Lower leg skin (tissue), 4 donors: ENCODE measurements around the gene PPARG. TPM values are rescaled to one million over a fixed set of nuclear protein-coding genes. Genes with fewer than 3 reads are reported as not detected.
A peak's percentile ranks its signal among the peaks of the same experiment; 100 is the strongest.

ENCODE experiments used
- DNase-seq, 2 donors: peaks; one replicate each; pipeline ENCODE4 v3.0.0-alpha.2; 2019; ENCODE audit warnings: low spot score in 2 of 2
- H3K4me3 ChIP-seq: fragments of 200-600 bp; sonication (generic); 2 replicates; pipeline ENCODE4 v1.5.1; 2017; ENCODE audit warnings: mild to moderate bottlenecking, low read depth; ENCODE audit not compliant: poor library complexity, severe bottlenecking
- CTCF ChIP-seq, 3 donors: fragments of 450-650 bp; IDR thresholded peaks; one replicate each; pipeline ENCODE4 v1.5.1; 2016; ENCODE audit warnings: antibody characterized with exemption in 3 of 3, mild to moderate bottlenecking in 3 of 3, moderate library complexity in 2 of 3
- POLR2A ChIP-seq, 2 donors: fragments of 450-650 bp; IDR thresholded peaks; one replicate each; pipeline ENCODE4 v1.6.1; 2016 to 2017; ENCODE audit warnings: antibody characterized with exemption in 2 of 2, mild to moderate bottlenecking in 1 of 2, moderate library complexity in 1 of 2
- WGBS, 2 donors: methylation state at CpG; one replicate each; pipeline ENCODE4 v1.1.5; 2018; 5-methylcytosine and 5-hydroxymethylcytosine counted together
- intact Hi-C: fragments of 100-400 bp; cut with DNase I; formaldehyde crosslinking; loops from one replicate; pipeline ENCODE4 v1.15.0; 2023; ENCODE audit warnings: low total_unique reads
- total RNA-seq, 4 donors: library from RNA; depleted of rRNA; stranded (reverse); fragments of >200 nt; gene quantifications; one replicate each; pipeline ENCODE4 v1.1.0, GENCODE V29; 2016

The PPARG gene
- total RNA-seq, 4 donors from 2014 or later, result 8.4 to 14.1 (median 9.8) TPM

- DNase-seq, result no peak
- intact Hi-C loops, result no loop called here
- no peak overlapping the region for H3K4me3 ChIP-seq
- TF ChIP-seq CTCF (IDR thresholded peaks at IDR 0.05) (no peak), POLR2A (IDR thresholded peaks at IDR 0.05) (no peak)
Measured at GRCh38 chr3:12352755-12353154, 63.9 kb downstream of the PPARG start.

GRCh38 chr3:12353796-12354525, 65.1 kb downstream of the PPARG start:
- intact Hi-C loops, result no loop called here
- 69% methylated on average over 7 of the region's 7 CpGs for WGBS, 2 donors
- DNase-seq, result peak in 1 of 2 donors; percentile 39
- TF ChIP-seq CTCF (IDR thresholded peaks at IDR 0.05) (no peak), POLR2A (IDR thresholded peaks at IDR 0.05) (no peak)
- H3K4me3 ChIP-seq, result no peak overlapping the region

- no peak for DNase-seq
- H3K4me3 ChIP-seq, result no peak overlapping the region
- TF ChIP-seq POLR2A (IDR thresholded peaks at IDR 0.05) (no peak), CTCF (IDR thresholded peaks at IDR 0.05) (no peak)
- WGBS, 2 donors, result 54 to 60% methylated on average over 5 of the region's 5 CpGs
- intact Hi-C loops, result no loop called here
Measured at GRCh38 chr3:12356175-12356574, 67.3 kb downstream of the PPARG start.

- no peak overlapping the region for H3K4me3 ChIP-seq
- WGBS, 2 donors, result 87 to 93% methylated on average over 7 of the region's 7 CpGs
- TF ChIP-seq POLR2A (IDR thresholded peaks at IDR 0.05), result no peak
- TF ChIP-seq CTCF (IDR thresholded peaks at IDR 0.05), result no peak
- no peak for DNase-seq
- intact Hi-C loops, result no loop called here
Measured at GRCh38 chr3:12356996-12357395, 68.1 kb downstream of the PPARG start.

- no peak overlapping the region for H3K4me3 ChIP-seq
- WGBS, 2 donors, result 86 to 90% methylated on average over 3 of the region's 3 CpGs
- TF ChIP-seq CTCF (IDR thresholded peaks at IDR 0.05), result no peak
- TF ChIP-seq POLR2A (IDR thresholded peaks at IDR 0.05), result no peak
- DNase-seq, result no peak
- intact Hi-C loops, result no loop called here
Measured at GRCh38 chr3:12357456-12357855, 68.6 kb downstream of the PPARG start.
